GM12878 (cell line): ENCODE measurements around the gene PRKN. TPM values are rescaled to one million over a fixed set of nuclear protein-coding genes. Genes with fewer than 3 reads are reported as not detected.

Source experiments
- ATAC-seq: fragments of 200-7000 bp; cut with Tn5 transposase; 3 replicates; pipeline ENCODE4 v1.9.1; 2020; ENCODE audit warnings: mild to moderate bottlenecking, moderate library complexity
- BruUV-seq: library from RNA; stranded (reverse); fragments of 400-500 nt; replicated peaks from 2 replicates; lab custom pipeline; 2021; lab: Mats Ljungman, UMichigan
- CTCF ChIA-PET: fragments of 300-600 bp; sonication (Branson Sonifier 250); formaldehyde crosslinking; extraction: SDS; loops from one replicate; lab custom pipeline; 2021; ENCODE audit warnings: inconsistent platforms; lab: Yijun Ruan, JAX
- POLR2A ChIA-PET: fragments of 350-600 bp; formaldehyde crosslinking; extraction: SDS; loops from one replicate; lab custom pipeline; 2021; ENCODE audit warnings: inconsistent platforms; lab: Charles Lee
- RAD21 ChIA-PET: fragments of 300-600 bp; sonication (Branson Sonifier 250); formaldehyde crosslinking; loops from one replicate; lab custom pipeline; 2023; ENCODE audit warnings: antibody characterized with exemption; ENCODE audit not compliant: unreplicated experiment; lab: Charles Lee
- SMC1A ChIA-PET: fragments of 300-600 bp; sonication (Branson Sonifier 250); formaldehyde crosslinking; loops from one replicate; lab custom pipeline; 2023; ENCODE audit not compliant: unreplicated experiment, uncharacterized antibody; lab: Charles Lee
- DNase-seq: peaks from one replicate; pipeline ENCODE4 v3.0.0-alpha.2; 2011; ENCODE audit warnings: low read depth, low spot score
- FAIRE-seq: peaks from 3 replicates; lab custom pipeline; 2011; peaks lifted over from hg19 to GRCh38; lab: Jason Lieb, UNC
- H2AFZ ChIP-seq: 2 replicates; pipeline ENCODE4 v1.6.0; 2011; ENCODE audit warnings: low read depth, low read length, control low read depth; ENCODE audit not compliant: control insufficient read depth
- H3K27ac ChIP-seq: 2 replicates; pipeline ENCODE4 v1.5.1; 2011; ENCODE audit warnings: control low read depth; ENCODE audit not compliant: control insufficient read depth, insufficient read depth
- H3K27me3 ChIP-seq, 2 experiments: replicated peaks in 1 of 2; 2 replicates each; pipeline versions ENCODE4 v1.6.0 to v1.6.1; 2011; ENCODE audit warnings: low read length in 1 of 2; ENCODE audit not compliant: control insufficient read depth in 2 of 2, insufficient read depth in 2 of 2
- H3K36me3 ChIP-seq, 2 experiments: 2 replicates each; pipeline ENCODE4 v1.5.1; 2011; ENCODE audit warnings: low read length in 1 of 2; ENCODE audit not compliant: control insufficient read depth in 2 of 2, insufficient read depth in 2 of 2
- H3K4me1 ChIP-seq: 2 replicates; pipeline ENCODE4 v1.6.1; 2011; ENCODE audit warnings: mild to moderate bottlenecking, low read length, moderate library complexity, mixed read lengths; ENCODE audit not compliant: control insufficient read depth, insufficient read depth
- H3K4me2 ChIP-seq: 2 replicates; pipeline ENCODE4 v1.6.0; 2011; ENCODE audit warnings: control low read depth; ENCODE audit not compliant: control insufficient read depth, insufficient read depth
- H3K4me3 ChIP-seq: fragments of 200-600 bp; sonication (generic); 2 replicates; pipeline ENCODE4 v1.5.1; 2016
- H3K79me2 ChIP-seq: 2 replicates; pipeline ENCODE4 v1.6.0; 2011; ENCODE audit warnings: low read length; ENCODE audit not compliant: control insufficient read depth, insufficient read depth
- H3K9ac ChIP-seq: 2 replicates; pipeline ENCODE4 v1.8.0; 2011; ENCODE audit warnings: low read length, control low read depth, mixed read lengths; ENCODE audit not compliant: control insufficient read depth, insufficient read depth
- H3K9me3 ChIP-seq: replicated peaks from 3 replicates; pipeline ENCODE4 v1.5.1; 2011; ENCODE audit warnings: mild to moderate bottlenecking, low read length; ENCODE audit not compliant: control insufficient read depth, insufficient read depth
- H4K20me1 ChIP-seq: 2 replicates; pipeline ENCODE4 v1.6.0; 2011; ENCODE audit not compliant: control insufficient read depth, insufficient read depth
- FOXK2 ChIP-seq: fragments of 450-650 bp; IDR thresholded peaks from 2 replicates; pipeline ENCODE4 v1.6.1; 2017; ENCODE audit warnings: mild to moderate bottlenecking, moderate library complexity
- IRF3 ChIP-seq: fragments of 450-650 bp; IDR thresholded peaks from 2 replicates; pipeline ENCODE4 v1.6.1; 2014; ENCODE audit warnings: mild to moderate bottlenecking
- WGBS: methylation state at CpG from one replicate; pipeline ENCODE4 v1.1.6; 2016; ENCODE audit warnings: low lambda C conversion rate; ENCODE audit not compliant: insufficient replicate concordance, insufficient coverage; ENCODE audit errors: missing lambda C conversion rate; 5-methylcytosine and 5-hydroxymethylcytosine counted together
- in situ Hi-C: fragments of 300-500 bp; cut with MboI; formaldehyde crosslinking; loops from 9 replicates; pipeline ENCODE4 v1.14.3; 2018; ENCODE audit warnings: mixed read lengths
- intact Hi-C: fragments of 100-400 bp; cut with micrococcal nuclease; formaldehyde crosslinking; loops from one replicate; pipeline ENCODE4 v1.14.2; 2022; ENCODE audit not compliant: unreplicated experiment
- polyA plus RNA-seq, 11 experiments: library from polyadenylated mRNA; depleted of rRNA in 4 of 11; unstranded in 6 of 11; stranded (reverse) in 5 of 11; fragments of >200 nt; fragmentation: Nextera tagmentation in 4 of 11; fragmentation: Illumina TruSeq in 1 of 11; extraction: Ambion mirVana in 4 of 11; extraction: Trizol in 1 of 11; gene quantifications; 1 replicate in 1 of 11; 2 replicates in 10 of 11; pipeline versions ENCODE4 v1.2.1 to v1.2.3, GENCODE V29; 2011 to 2016; ENCODE audit warnings: inconsistent platforms in 2 of 11, missing spikeins in 2 of 11, low read depth in 1 of 11
- total RNA-seq, 4 experiments: library from RNA; depleted of rRNA in 3 of 4; stranded (reverse); fragments of >200 nt in 3 of 4; fragmentation: Illumina TruSeq in 1 of 4; extraction: Trizol in 1 of 4; gene quantifications; 2 replicates each; pipeline versions ENCODE4 v1.2.1 to v1.2.3, GENCODE V29; 2013 to 2021

The PRKN gene
- total and polyA plus RNA-seq, 10 of the 15 experiments (the other 5 are each of a cell fraction or from before 2014, with no cell fraction given) = 0.06 to 0.09 TPM; not detected in 8

- no peak for FAIRE-seq
- POLR2A ChIA-PET = no interaction called here
Observed at GRCh38 chr6:162626869-162627268, 100.7 kb downstream of the PRKN start.

GRCh38 chr6:162625846-162626540 is 101.6 kb downstream of the PRKN start:
- ChIA-PET POLR2A (no interaction called here), SMC1A (no interaction called here), CTCF (no interaction called here), RAD21 (no interaction called here)
- FAIRE-seq (no peak), ATAC-seq (no peak), DNase-seq (no peak)
- no peak overlapping the region for H2AFZ ChIP-seq
- no peak overlapping the region for H3K4me3 ChIP-seq
- no peaks in the 10 kb centered on the region for H4K20me1 ChIP-seq
- H3K4me2 ChIP-seq = no peak overlapping the region
- no TSS peak for BruUV-seq
- H3K9ac ChIP-seq = no peak overlapping the region
- H3K79me2 ChIP-seq = no peaks in the 10 kb centered on the region
- H3K4me1 ChIP-seq = no peaks in the 10 kb centered on the region
- no peaks in the 10 kb centered on the region for H3K36me3 ChIP-seq
- WGBS = 38% methylated on average over 5 of the region's 5 CpGs
- in situ Hi-C loops = no loop called here
- intact Hi-C loops = no loop called here
- H3K9me3 ChIP-seq = no peaks in the 10 kb centered on the region
- H3K27ac ChIP-seq = no peak overlapping the region
- no peaks in the 10 kb centered on the region for H3K27me3 ChIP-seq
- TF ChIP-seq IRF3 = no peak

More at GRCh38 chr6:162626869-162627268, 100.7 kb downstream of the PRKN start:
- in situ Hi-C loops (no loop called here), intact Hi-C loops (no loop called here)
- H3K9me3 ChIP-seq = no peaks in the 10 kb centered on the region
- H3K4me1 ChIP-seq = no peaks in the 10 kb centered on the region
- no peak overlapping the region for H2AFZ ChIP-seq
- no peaks in the 10 kb centered on the region for H3K79me2 ChIP-seq
- ATAC-seq = no peak
- no TSS peak for BruUV-seq
- CTCF ChIA-PET = no interaction called here
- no peak for TF ChIP-seq FOXK2
- H3K36me3 ChIP-seq = no peaks in the 10 kb centered on the region
- H3K27me3 ChIP-seq = no peaks in the 10 kb centered on the region
- H3K27ac ChIP-seq = no peak overlapping the region
- H3K9ac ChIP-seq = no peak overlapping the region
- no peak for DNase-seq
- RAD21 ChIA-PET = no interaction called here
- no peak overlapping the region for H3K4me3 ChIP-seq
- no peaks in the 10 kb centered on the region for H4K20me1 ChIP-seq
- no peak overlapping the region for H3K4me2 ChIP-seq
- SMC1A ChIA-PET = no interaction called here
- 0% methylated on average over 1 of the region's 1 CpG for WGBS
